Measurements from ENCODE around the gene FIZ1. TPM values are rescaled to one million over a fixed set of nuclear protein-coding genes. Genes with fewer than 3 reads are reported as not detected.
"Not testable (repeated sequence)": the region's sequence is repeated elsewhere in the genome, so short reads cannot be mapped to it uniquely, and the experiment has no call there.

FIZ1 gene
- total and polyA plus RNA-seq, 12 donors, result 9.3 to 18.8 (median 13.5) TPM

DNA sequence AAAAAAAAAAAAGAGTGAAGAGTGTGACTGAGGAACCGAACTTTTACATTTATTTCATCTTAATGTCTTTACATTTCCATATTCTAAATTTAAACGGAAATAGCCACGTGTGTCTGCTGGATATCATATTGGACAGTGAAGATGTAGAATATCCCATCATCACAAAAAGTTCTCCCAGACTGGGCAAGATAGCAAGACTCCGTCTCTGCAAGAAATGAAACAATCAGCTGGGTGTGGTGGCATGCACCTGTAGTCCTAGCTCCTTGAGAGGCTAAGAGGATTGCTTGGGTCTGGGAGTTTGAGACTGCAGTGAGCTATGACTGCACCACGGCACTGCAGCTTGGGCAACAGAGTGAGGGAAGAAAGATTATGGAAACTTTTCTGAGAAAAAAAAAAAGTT, 22.6 kb downstream of the FIZ1 start:
- Histone ChIP-seq H3K9me3 (no peaks in the 10 kb centered on the region), H3K4me3 (no peak overlapping the region), H3K27me3 (no peaks in the 10 kb centered on the region), H3K4me1 (peaks cover 0 to 14% (median 8%) of the 10 kb centered on the region in 9 donors), H3K36me3 (peaks cover 0 to 24% (median 7%) of the 10 kb centered on the region in 9 donors), H3K27ac (no peak overlapping the region)
- TF ChIP-seq, protein P1, sequence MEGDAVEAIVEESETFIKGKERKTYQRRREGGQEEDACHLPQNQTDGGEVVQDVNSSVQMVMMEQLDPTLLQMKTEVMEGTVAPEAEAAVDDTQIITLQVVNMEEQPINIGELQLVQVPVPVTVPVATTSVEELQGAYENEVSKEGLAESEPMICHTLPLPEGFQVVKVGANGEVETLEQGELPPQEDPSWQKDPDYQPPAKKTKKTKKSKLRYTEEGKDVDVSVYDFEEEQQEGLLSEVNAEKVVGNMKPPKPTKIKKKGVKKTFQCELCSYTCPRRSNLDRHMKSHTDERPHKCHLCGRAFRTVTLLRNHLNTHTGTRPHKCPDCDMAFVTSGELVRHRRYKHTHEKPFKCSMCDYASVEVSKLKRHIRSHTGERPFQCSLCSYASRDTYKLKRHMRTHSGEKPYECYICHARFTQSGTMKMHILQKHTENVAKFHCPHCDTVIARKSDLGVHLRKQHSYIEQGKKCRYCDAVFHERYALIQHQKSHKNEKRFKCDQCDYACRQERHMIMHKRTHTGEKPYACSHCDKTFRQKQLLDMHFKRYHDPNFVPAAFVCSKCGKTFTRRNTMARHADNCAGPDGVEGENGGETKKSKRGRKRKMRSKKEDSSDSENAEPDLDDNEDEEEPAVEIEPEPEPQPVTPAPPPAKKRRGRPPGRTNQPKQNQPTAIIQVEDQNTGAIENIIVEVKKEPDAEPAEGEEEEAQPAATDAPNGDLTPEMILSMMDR (IDR thresholded peaks at IDR 0.05), result no peak
- intact Hi-C loops (cut with DNase I), result no loop called here
- 94 to 95% methylated on average over 5 of the region's 5 CpGs for WGBS, 2 donors
- no peak for DNase-seq
- no peak for ATAC-seq

DNA sequence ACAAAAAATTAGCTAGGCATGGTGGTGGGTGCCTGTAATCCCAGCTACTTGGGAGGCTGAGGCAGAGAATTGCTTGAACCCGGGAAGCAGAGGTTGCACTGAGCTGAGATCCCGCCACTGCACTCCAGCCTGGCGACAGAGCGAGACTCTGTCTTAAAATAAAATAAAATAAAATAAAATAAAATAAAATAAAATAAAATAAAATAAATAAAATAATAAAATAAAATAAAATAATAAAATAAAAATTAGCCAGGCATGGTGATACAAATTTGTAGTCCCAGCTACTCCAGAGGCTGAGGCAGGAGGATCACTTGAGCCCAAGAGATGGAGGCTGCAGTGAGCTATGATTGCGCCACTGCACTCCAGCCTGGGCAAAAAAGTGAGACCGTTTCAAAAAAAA, 25.4 kb downstream of the FIZ1 start:
- H3K4me3 ChIP-seq; H3K9me3 ChIP-seq; H3K27me3 ChIP-seq; intact Hi-C loops (cut with DNase I); H3K4me1 ChIP-seq; DNase-seq; H3K27ac ChIP-seq; ATAC-seq: not testable (repeated sequence)
- 94 to 97% methylated on average over 6 of the region's 6 CpGs for WGBS, 2 donors
- peaks cover 0 to 23% (median 7%) of the 10 kb centered on the region in 9 donors for H3K36me3 ChIP-seq

DNA sequence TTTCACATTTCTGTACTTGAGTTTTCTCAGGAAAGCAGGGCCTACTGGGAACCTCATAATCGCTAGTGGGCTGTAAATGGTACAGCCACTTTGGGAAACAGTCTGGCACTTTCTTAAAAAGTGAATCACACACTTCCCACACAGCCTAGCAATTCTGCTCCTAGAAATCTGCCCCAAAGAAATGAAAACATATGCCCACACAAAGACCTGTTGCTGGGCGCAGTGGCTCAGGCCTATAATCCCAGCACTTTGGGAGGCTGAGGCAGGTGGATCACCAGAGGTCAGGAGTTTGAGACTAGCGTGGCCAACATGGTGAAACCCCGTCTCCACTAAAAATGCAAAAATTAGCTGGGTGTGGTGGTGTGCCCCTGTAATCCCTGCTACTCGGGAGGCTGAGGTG, 29.8 kb downstream of the FIZ1 start:
- H3K27ac ChIP-seq; H3K4me3 ChIP-seq; H3K27me3 ChIP-seq; H3K9me3 ChIP-seq; H3K36me3 ChIP-seq; H3K4me1 ChIP-seq; intact Hi-C loops (cut with DNase I); DNase-seq; ATAC-seq: not testable (repeated sequence)
- 89 to 92% methylated on average over 5 of the region's 5 CpGs for WGBS, 2 donors

DNA sequence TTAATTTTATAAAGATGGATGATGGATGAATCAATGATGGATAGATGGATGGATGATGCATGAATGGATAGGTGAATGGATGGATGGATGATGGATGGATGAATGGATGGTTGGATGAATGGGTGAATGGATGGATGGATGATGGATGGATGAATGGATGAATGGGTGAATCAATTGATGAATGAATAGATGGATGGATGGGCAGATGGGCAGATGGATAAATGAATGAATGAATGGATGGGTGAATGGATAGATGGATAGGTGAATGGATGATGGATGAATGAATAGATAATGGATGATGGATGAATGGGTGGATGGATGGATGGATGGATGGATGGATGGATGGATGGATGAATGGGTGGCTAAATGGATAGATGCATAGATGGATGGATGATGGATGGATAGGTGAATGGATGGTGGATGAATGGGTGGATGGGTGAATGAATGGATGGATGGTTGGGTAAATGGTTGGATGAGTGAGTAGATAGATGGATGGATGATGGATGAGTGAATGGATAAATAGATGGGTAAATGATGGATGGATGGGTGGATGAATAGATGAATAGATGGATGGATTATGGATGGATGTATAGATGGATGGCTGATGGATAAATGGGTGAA, 31.5 kb downstream of the FIZ1 start:
- Histone ChIP-seq H3K27me3 (peaks cover 0 to 5% (median 0%) of the 10 kb centered on the region in 7 donors), H3K9me3 (no peaks in the 10 kb centered on the region), H3K4me3 (no peak overlapping the region), H3K36me3 (no peaks in the 10 kb centered on the region), H3K27ac (no peak overlapping the region), H3K4me1 (peaks cover 0 to 4% (median 0%) of the 10 kb centered on the region in 9 donors)
- TF ChIP-seq, protein P1 (IDR thresholded peaks at IDR 0.05), result no peak
- intact Hi-C loops (cut with DNase I), result no loop called here
- ATAC-seq, result no peak
- no peak for DNase-seq

DNA sequence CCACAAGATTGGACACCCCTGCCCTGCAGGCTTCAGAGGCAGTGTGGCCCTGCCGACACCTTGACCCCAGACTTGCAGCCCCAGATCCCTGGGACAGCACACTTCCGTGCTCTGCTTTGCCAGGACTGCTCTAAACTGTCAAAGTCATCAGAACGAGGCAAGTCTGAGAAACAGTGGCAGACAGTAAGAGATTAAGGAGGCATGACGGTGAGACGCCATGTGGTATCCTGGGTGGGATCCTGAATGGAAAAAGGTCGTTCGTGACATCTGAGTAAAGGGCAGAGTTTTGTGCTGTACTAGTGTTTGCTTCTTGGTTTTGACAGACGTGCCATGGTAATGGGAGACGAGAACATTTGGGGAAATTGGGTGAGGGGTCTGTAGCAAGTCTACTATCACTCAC, 32.5 kb downstream of the FIZ1 start:
- Histone ChIP-seq H3K4me3 (no peak overlapping the region), H3K9me3 (no peaks in the 10 kb centered on the region), H3K27me3 (peaks cover 0 to 5% (median 0%) of the 10 kb centered on the region in 7 donors), H3K36me3 (no peaks in the 10 kb centered on the region), H3K27ac (no peak overlapping the region), H3K4me1 (peaks cover 0 to 8% (median 0%) of the 10 kb centered on the region in 9 donors)
- 40 to 42% methylated on average over 9 of the region's 9 CpGs for WGBS, 2 donors
- DNase-seq, result no peak
- ATAC-seq, result no peak
- intact Hi-C loops (cut with DNase I), result no loop called here
- TF ChIP-seq, protein P1 (IDR thresholded peaks at IDR 0.05), result no peak
